Activated CD4-positive, CD25-positive, alpha-beta regulatory T cell treated with anti-CD3 and anti-CD28 coated beads, Interleukin-2, amount 50 U/mL, for 72 hours (primary cell): ENCODE data around the gene FGF16.
"Not testable (repeated sequence)": the region's sequence is repeated elsewhere in the genome, so short reads cannot be mapped to it uniquely, and the experiment has no call there.

Experiments
- DNase-seq: peaks from one replicate; pipeline ENCODE4 v3.0.0; 2021

The FGF16 gene

GRCh38 chrX:77446908-77447652 lies at the start of gene FGF16:
Gene FGF16, plus strand, starts transcription at chrX:77447389. Its CDS starts 286 bp downstream, at chrX:77447675.
- no peak for DNase-seq

- no peak for DNase-seq
Observed at GRCh38 chrX:77398330-77398954, 48.7 kb upstream of the FGF16 start.

- no peak for DNase-seq
Observed at GRCh38 chrX:77404419-77404818, 42.8 kb upstream of the FGF16 start.

GRCh38 chrX:77407821-77408220 lies 39.4 kb upstream of the FGF16 start:
- DNase-seq = not testable (repeated sequence)

GRCh38 chrX:77412631-77413030 lies 34.6 kb upstream of the FGF16 start:
- no peak for DNase-seq

- no peak for DNase-seq
Observed at GRCh38 chrX:77415161-77415560, 32.0 kb upstream of the FGF16 start.

GRCh38 chrX:77415882-77416281 lies 31.3 kb upstream of the FGF16 start:
- no peak for DNase-seq

GRCh38 chrX:77422891-77423648 lies 24.1 kb upstream of the FGF16 start:
- DNase-seq = no peak

GRCh38 chrX:77426811-77427210 lies 20.4 kb upstream of the FGF16 start:
- DNase-seq = no peak

- no peak for DNase-seq
Observed at GRCh38 chrX:77427611-77428010, 19.6 kb upstream of the FGF16 start.

GRCh38 chrX:77428551-77428950 lies 18.6 kb upstream of the FGF16 start:
- DNase-seq = no peak

GRCh38 chrX:77431227-77431626 lies 16.0 kb upstream of the FGF16 start:
- DNase-seq = no peak

GRCh38 chrX:77433001-77433400 lies 14.2 kb upstream of the FGF16 start:
- DNase-seq = no peak

GRCh38 chrX:77434962-77435361 lies 12.2 kb upstream of the FGF16 start:
- DNase-seq = no peak

- no peak for DNase-seq
Observed at GRCh38 chrX:77436271-77436670, 10.9 kb upstream of the FGF16 start.

GRCh38 chrX:77436682-77437081 lies 10.5 kb upstream of the FGF16 start:
- DNase-seq = no peak

- no peak for DNase-seq
Observed at GRCh38 chrX:77440330-77440729, 6.9 kb upstream of the FGF16 start.

- DNase-seq = no peak
Observed at GRCh38 chrX:77441033-77441432, 6.2 kb upstream of the FGF16 start.

- DNase-seq = no peak
Observed at GRCh38 chrX:77441479-77441878, 5.7 kb upstream of the FGF16 start.

- no peak for DNase-seq
Observed at GRCh38 chrX:77442728-77443127, 4.5 kb upstream of the FGF16 start.

GRCh38 chrX:77444075-77444474 lies 3.1 kb upstream of the FGF16 start:
- no peak for DNase-seq

GRCh38 chrX:77444545-77444944 lies 2.6 kb upstream of the FGF16 start:
- DNase-seq = no peak

GRCh38 chrX:77446029-77446585 lies 1.1 kb upstream of the FGF16 start:
- DNase-seq = no peak
